OCI-LY7 (cell line): ENCODE data around the gene CTNNA2. TPM values are rescaled to one million over a fixed set of nuclear protein-coding genes. Genes with fewer than 3 reads are reported as not detected.

Experiments used
- BruUV-seq: library from RNA; stranded (reverse); fragments of 400-500 nt; replicated peaks from 2 replicates; lab custom pipeline; 2021; lab: Mats Ljungman, UMichigan
- CTCF ChIA-PET: fragments of 300-600 bp; sonication (Branson Sonifier 250); formaldehyde crosslinking; loops from one replicate; lab custom pipeline; 2022; ENCODE audit warnings: antibody characterized with exemption; ENCODE audit not compliant: unreplicated experiment; lab: Charles Lee
- POLR2A ChIA-PET: fragments of 300-600 bp; sonication (Branson Sonifier 250); formaldehyde crosslinking; loops from one replicate; lab custom pipeline; 2022; ENCODE audit warnings: antibody characterized with exemption; lab: Charles Lee
- DNase-seq: peaks from one replicate; pipeline ENCODE4 v3.0.0-alpha.2; 2015; ENCODE audit warnings: low spot score
- H2AFZ ChIP-seq: fragments of 200-600 bp; sonication (generic), shearing (Covaris generic); 2 replicates; pipeline ENCODE4 v1.6.1; 2014; ENCODE audit warnings: mild to moderate bottlenecking, antibody characterized with exemption, low read length, moderate library complexity
- H3K27ac ChIP-seq: fragments of 200-600 bp; sonication (generic); 2 replicates; pipeline ENCODE4 v1.5.1; 2014; ENCODE audit warnings: mixed run types, low read depth, mild to moderate bottlenecking, moderate library complexity, low read length, inconsistent platforms; ENCODE audit not compliant: poor library complexity, severe bottlenecking
- H3K36me3 ChIP-seq: fragments of 200-600 bp; sonication (generic); 2 replicates; pipeline ENCODE4 v1.6.1; 2014; ENCODE audit warnings: mild to moderate bottlenecking, antibody characterized with exemption, low read length, moderate library complexity, mixed read lengths; ENCODE audit not compliant: insufficient read depth
- H3K4me1 ChIP-seq: fragments of 200-600 bp; sonication (generic); 2 replicates; pipeline ENCODE4 v1.5.1; 2014; ENCODE audit warnings: mild to moderate bottlenecking, low read length; ENCODE audit not compliant: insufficient read depth, poor library complexity, severe bottlenecking
- H3K4me2 ChIP-seq: fragments of 200-600 bp; sonication (generic); 2 replicates; pipeline ENCODE4 v1.6.1; 2014; ENCODE audit warnings: mild to moderate bottlenecking, low read length
- H3K4me3 ChIP-seq: fragments of 200-600 bp; sonication (generic); 2 replicates; pipeline ENCODE4 v1.5.1; 2014; ENCODE audit warnings: mild to moderate bottlenecking, low read depth, low read length; ENCODE audit not compliant: poor library complexity, severe bottlenecking
- H3K79me2 ChIP-seq: fragments of 200-600 bp; sonication (generic); 2 replicates; pipeline ENCODE4 v1.6.1; 2016; ENCODE audit warnings: low read depth, mild to moderate bottlenecking, low read length, moderate library complexity, mixed read lengths; ENCODE audit not compliant: insufficient read depth
- H3K9me2 ChIP-seq: fragments of 200-600 bp; sonication (generic); 2 replicates; pipeline ENCODE4 v1.6.1; 2016; ENCODE audit warnings: mild to moderate bottlenecking, low read length, mixed read lengths; ENCODE audit not compliant: insufficient read depth
- H3K9me3 ChIP-seq: fragments of 200-600 bp; sonication (generic); 2 replicates; pipeline ENCODE4 v1.6.1; 2014; ENCODE audit warnings: mild to moderate bottlenecking, mixed run types, low read length, mixed read lengths
- H4K20me1 ChIP-seq: fragments of 200-600 bp; sonication (generic); 2 replicates; pipeline ENCODE4 v1.6.1; 2014; ENCODE audit warnings: mild to moderate bottlenecking, antibody characterized with exemption, low read length, moderate library complexity, mixed read lengths; ENCODE audit not compliant: insufficient read depth
- CTCF ChIP-seq: fragments of 200-600 bp; sonication (generic); conservative IDR thresholded peaks from 2 replicates; pipeline ENCODE4 v1.5.1; 2014; ENCODE audit warnings: mild to moderate bottlenecking, antibody characterized with exemption, low read length, moderate library complexity, mixed read lengths
- EZH2phosphoT487 ChIP-seq: fragments of 200-600 bp; sonication (generic); IDR thresholded peaks from 2 replicates; pipeline ENCODE4 v1.6.1; 2018; ENCODE audit warnings: low read depth, borderline replicate concordance, mild to moderate bottlenecking, mixed run types, antibody characterized with exemption, low read length, moderate library complexity, mixed read lengths
- intact Hi-C: fragments of 100-400 bp; cut with micrococcal nuclease; formaldehyde crosslinking; loops from one replicate; pipeline ENCODE4 v1.10.0; 2022; ENCODE audit not compliant: unreplicated experiment
- total RNA-seq, 2 experiments: library from RNA; depleted of rRNA in 1 of 2; stranded (reverse); fragments of >200 nt in 1 of 2; shearing (Covaris generic) in 1 of 2; gene quantifications; 2 replicates each; pipeline ENCODE4 v1.2.3, GENCODE V29; 2014 to 2022

CTNNA2 gene
- total RNA-seq, 2 experiments from 2014 or later = 0.19 to 2.7 TPM

- no peak overlapping the region for H3K4me3 ChIP-seq
- ChIA-PET CTCF (no interaction called here), POLR2A (no interaction called here)
- TF ChIP-seq EZH2phosphoT487 (no peak), CTCF (no peak)
- no peaks in the 10 kb centered on the region for H3K79me2 ChIP-seq
- H4K20me1 ChIP-seq = no peaks in the 10 kb centered on the region
- intact Hi-C loops = no loop called here
- no peaks in the 10 kb centered on the region for H3K36me3 ChIP-seq
- no peak overlapping the region for H2AFZ ChIP-seq
- no peak for DNase-seq
- H3K27ac ChIP-seq = no peak overlapping the region
- H3K4me1 ChIP-seq = no peaks in the 10 kb centered on the region
- no TSS peak for BruUV-seq
- H3K9me2 ChIP-seq = no peaks in the 10 kb centered on the region
- no peak overlapping the region for H3K4me2 ChIP-seq
- H3K9me3 ChIP-seq = no peaks in the 10 kb centered on the region
Measured at GRCh38 chr2:80258341-80258740, 745.5 kb downstream of the CTNNA2 start.

GRCh38 chr2:80258793-80259192 lies 745.9 kb downstream of the CTNNA2 start:
- TF ChIP-seq CTCF (no peak), EZH2phosphoT487 (no peak)
- no peak for DNase-seq
- Histone ChIP-seq H3K4me2 (no peak overlapping the region), H3K79me2 (no peaks in the 10 kb centered on the region), H4K20me1 (no peaks in the 10 kb centered on the region), H3K27ac (no peak overlapping the region), H2AFZ (no peak overlapping the region), H3K4me1 (no peaks in the 10 kb centered on the region), H3K9me3 (no peaks in the 10 kb centered on the region), H3K9me2 (no peaks in the 10 kb centered on the region), H3K36me3 (no peaks in the 10 kb centered on the region), H3K4me3 (no peak overlapping the region)
- ChIA-PET CTCF (no interaction called here), POLR2A (no interaction called here)
- BruUV-seq = no TSS peak
- intact Hi-C loops = no loop called here

GRCh38 chr2:80259292-80259691 lies 746.4 kb downstream of the CTNNA2 start:
- no peak for TF ChIP-seq EZH2phosphoT487
- TF ChIP-seq CTCF = no peak
- Histone ChIP-seq H3K4me2 (no peak overlapping the region), H3K27ac (no peak overlapping the region), H3K36me3 (no peaks in the 10 kb centered on the region), H3K79me2 (no peaks in the 10 kb centered on the region), H3K4me3 (no peak overlapping the region), H2AFZ (no peak overlapping the region), H3K9me3 (no peaks in the 10 kb centered on the region), H4K20me1 (no peaks in the 10 kb centered on the region), H3K4me1 (no peaks in the 10 kb centered on the region), H3K9me2 (no peaks in the 10 kb centered on the region)
- no peak for DNase-seq
- ChIA-PET CTCF (no interaction called here), POLR2A (no interaction called here)
- BruUV-seq = no TSS peak
- intact Hi-C loops = no loop called here
